Stimulated activated CD8-positive, alpha-beta memory T cell treated with anti-CD3 and anti-CD28 coated beads, Interleukin-12 subunit alpha, Interleukin-12 subunit beta, amount 100 ng/mL, for 1 hour (primary cell): ENCODE measurements around the gene SLC35F6.
"Not testable (repeated sequence)": the region's sequence is repeated elsewhere in the genome, so short reads cannot be mapped to it uniquely, and the experiment has no call there.

Source experiments
- DNase-seq: peaks from one replicate; pipeline ENCODE4 v3.0.0-alpha.2; 2020; ENCODE audit warnings: low read depth

The SLC35F6 gene

GRCh38 chr2:26784570-26785234 is 20.6 kb downstream of the SLC35F6 start:
- DNase-seq, result no peak

- peak; percentile 92 for DNase-seq
These were observed 21.5 kb downstream of the SLC35F6 start, which contains the start of gene CENPA for GRCh38 chr2:26785431-26786206. Gene CENPA (plus strand): TSS chr2:26786056. CDS start chr2:26786197, 141 bp downstream.

GRCh38 chr2:26786207-26787028 is 22.3 kb downstream of the SLC35F6 start:
- DNase-seq, result no peak

- no peak for DNase-seq
These were observed 28.6 kb downstream of the SLC35F6 start for GRCh38 chr2:26792720-26793119.

GRCh38 chr2:26793518-26793917 is 29.4 kb downstream of the SLC35F6 start:
- DNase-seq, result no peak

GRCh38 chr2:26795135-26795534 is 31.1 kb downstream of the SLC35F6 start:
- DNase-seq, result not testable (repeated sequence)

- no peak for DNase-seq
These were observed 37.2 kb downstream of the SLC35F6 start for GRCh38 chr2:26801328-26801727.

GRCh38 chr2:26801796-26802195 is 37.7 kb downstream of the SLC35F6 start:
- no peak for DNase-seq

- no peak for DNase-seq
These were observed 41.2 kb downstream of the SLC35F6 start for GRCh38 chr2:26805241-26805676.

GRCh38 chr2:26807788-26808460 is 43.8 kb downstream of the SLC35F6 start:
- DNase-seq, result no peak

- DNase-seq, result no peak
These were observed 45.1 kb downstream of the SLC35F6 start for GRCh38 chr2:26809211-26809610.

- no peak for DNase-seq
These were observed 45.9 kb downstream of the SLC35F6 start for GRCh38 chr2:26809876-26810577.

- DNase-seq, result no peak
These were observed 47.2 kb downstream of the SLC35F6 start for GRCh38 chr2:26811261-26811660.

- DNase-seq, result no peak
These were observed 48.0 kb downstream of the SLC35F6 start for GRCh38 chr2:26811791-26812694.

- DNase-seq, result no peak
These were observed 48.6 kb downstream of the SLC35F6 start for GRCh38 chr2:26812731-26813130.

GRCh38 chr2:26814072-26814765 is 50.1 kb downstream of the SLC35F6 start:
- DNase-seq, result not testable (repeated sequence)

GRCh38 chr2:26816893-26817292 is 52.8 kb downstream of the SLC35F6 start:
- DNase-seq, result no peak

- DNase-seq, result no peak
These were observed 54.2 kb downstream of the SLC35F6 start for GRCh38 chr2:26818255-26818654.

- no peak for DNase-seq
These were observed 54.9 kb downstream of the SLC35F6 start for GRCh38 chr2:26818972-26819371.

GRCh38 chr2:26820932-26821331 is 56.8 kb downstream of the SLC35F6 start:
- DNase-seq, result no peak
